Fibroblast of gingiva (primary cell): ENCODE results near the gene COQ8A.

Experiments
- DNase-seq: peaks from one replicate; pipeline ENCODE4 v3.0.0-alpha.2; 2011; ENCODE audit warnings: low read depth

The COQ8A gene

GRCh38 chr1:226940029-226940805 is at the start of gene COQ8A:
Gene COQ8A (plus strand): TSS chr1:226940294. CDS start chr1:226961386, 21,092 bp downstream.
- peak; percentile 100 for DNase-seq

- no peak for DNase-seq
Observed at GRCh38 chr1:226890331-226891108, 49.6 kb upstream of the COQ8A start.

- DNase-seq: no peak
Observed at GRCh38 chr1:226891346-226891745, 48.7 kb upstream of the COQ8A start.

- DNase-seq: no peak
Observed at GRCh38 chr1:226891846-226892523, 48.1 kb upstream of the COQ8A start.

GRCh38 chr1:226892524-226892875 is 47.6 kb upstream of the COQ8A start:
- DNase-seq: no peak

- DNase-seq: no peak
Observed at GRCh38 chr1:226893936-226894335, 46.2 kb upstream of the COQ8A start.

GRCh38 chr1:226894826-226895225 is 45.3 kb upstream of the COQ8A start:
- no peak for DNase-seq

GRCh38 chr1:226895644-226896043 is 44.5 kb upstream of the COQ8A start:
- no peak for DNase-seq

- DNase-seq: no peak
Observed at GRCh38 chr1:226898246-226898645, 41.8 kb upstream of the COQ8A start.

GRCh38 chr1:226901421-226901820 is 38.7 kb upstream of the COQ8A start:
- DNase-seq: no peak

- no peak for DNase-seq
Observed at GRCh38 chr1:226902601-226903000, 37.5 kb upstream of the COQ8A start.

- DNase-seq: peak; percentile 78
Observed at GRCh38 chr1:226903819-226904716, 36.0 kb upstream of the COQ8A start.

- DNase-seq: no peak
Observed at GRCh38 chr1:226904772-226905171, 35.3 kb upstream of the COQ8A start.

- DNase-seq: no peak
Observed at GRCh38 chr1:226908419-226908818, 31.7 kb upstream of the COQ8A start.

- DNase-seq: peak; percentile 34
Observed at GRCh38 chr1:226908913-226909312, 31.2 kb upstream of the COQ8A start.

- no peak for DNase-seq
Observed at GRCh38 chr1:226912587-226913176, 27.4 kb upstream of the COQ8A start.

- DNase-seq: no peak
Observed at GRCh38 chr1:226915672-226915995, 24.5 kb upstream of the COQ8A start.

GRCh38 chr1:226916497-226916896 is 23.6 kb upstream of the COQ8A start:
- DNase-seq: no peak

GRCh38 chr1:226919587-226919986 is 20.5 kb upstream of the COQ8A start:
- no peak for DNase-seq

GRCh38 chr1:226919995-226920394 is 20.1 kb upstream of the COQ8A start:
- DNase-seq: no peak

- DNase-seq: no peak
Observed at GRCh38 chr1:226920446-226920894, 19.6 kb upstream of the COQ8A start.
